Fibroblast of mammary gland (primary cell): Measurements from ENCODE around the gene ACTBL2.

Experiments
- DNase-seq: peaks from one replicate; pipeline ENCODE4 v3.0.0-alpha.2; 2010; ENCODE audit warnings: low read depth
- H3K4me3 ChIP-seq: 2 replicates; pipeline ENCODE4 v1.5.1; 2011; ENCODE audit warnings: low read depth, mild to moderate bottlenecking, low read length, moderate library complexity; ENCODE audit not compliant: control insufficient read depth
- CTCF ChIP-seq: conservative IDR thresholded peaks from 2 replicates; pipeline ENCODE4 v1.5.1; 2011; ENCODE audit warnings: low read depth, low read length, inconsistent platforms; ENCODE audit not compliant: control insufficient read depth, insufficient read depth

ACTBL2 gene

GRCh38 chr5:57434683-57435082 is 47.9 kb downstream of the ACTBL2 start:
- no peak overlapping the region for H3K4me3 ChIP-seq
- no peak for DNase-seq

GRCh38 chr5:57434227-57434640 is 48.4 kb downstream of the ACTBL2 start:
- DNase-seq, result peak; percentile 62

More at GRCh38 chr5:57434683-57435082, 47.9 kb downstream of the ACTBL2 start:
- TF ChIP-seq CTCF, result no peak

GRCh38 chr5:57432876-57433275 is 49.7 kb downstream of the ACTBL2 start:
- DNase-seq, result peak; percentile 34
- no peak overlapping the region for H3K4me3 ChIP-seq
- TF ChIP-seq CTCF, result peak; percentile 21

More at GRCh38 chr5:57434227-57434640, 48.4 kb downstream of the ACTBL2 start:
- no peak for TF ChIP-seq CTCF
- H3K4me3 ChIP-seq, result no peak overlapping the region

- no peak overlapping the region for H3K4me3 ChIP-seq
- no peak for TF ChIP-seq CTCF
- no peak for DNase-seq
Observed at GRCh38 chr5:57431759-57432158, 50.9 kb downstream of the ACTBL2 start.
